GM19238 (cell line): Measurements from ENCODE around the gene METRN.
"Not testable (repeated sequence)": the region's sequence is repeated elsewhere in the genome, so short reads cannot be mapped to it uniquely, and the experiment has no call there.

Experiments used
- DNase-seq: peaks from one replicate; pipeline ENCODE4 v3.0.0; 2011; ENCODE audit warnings: low spot score; ENCODE audit not compliant: insufficient read length

METRN gene

DNA sequence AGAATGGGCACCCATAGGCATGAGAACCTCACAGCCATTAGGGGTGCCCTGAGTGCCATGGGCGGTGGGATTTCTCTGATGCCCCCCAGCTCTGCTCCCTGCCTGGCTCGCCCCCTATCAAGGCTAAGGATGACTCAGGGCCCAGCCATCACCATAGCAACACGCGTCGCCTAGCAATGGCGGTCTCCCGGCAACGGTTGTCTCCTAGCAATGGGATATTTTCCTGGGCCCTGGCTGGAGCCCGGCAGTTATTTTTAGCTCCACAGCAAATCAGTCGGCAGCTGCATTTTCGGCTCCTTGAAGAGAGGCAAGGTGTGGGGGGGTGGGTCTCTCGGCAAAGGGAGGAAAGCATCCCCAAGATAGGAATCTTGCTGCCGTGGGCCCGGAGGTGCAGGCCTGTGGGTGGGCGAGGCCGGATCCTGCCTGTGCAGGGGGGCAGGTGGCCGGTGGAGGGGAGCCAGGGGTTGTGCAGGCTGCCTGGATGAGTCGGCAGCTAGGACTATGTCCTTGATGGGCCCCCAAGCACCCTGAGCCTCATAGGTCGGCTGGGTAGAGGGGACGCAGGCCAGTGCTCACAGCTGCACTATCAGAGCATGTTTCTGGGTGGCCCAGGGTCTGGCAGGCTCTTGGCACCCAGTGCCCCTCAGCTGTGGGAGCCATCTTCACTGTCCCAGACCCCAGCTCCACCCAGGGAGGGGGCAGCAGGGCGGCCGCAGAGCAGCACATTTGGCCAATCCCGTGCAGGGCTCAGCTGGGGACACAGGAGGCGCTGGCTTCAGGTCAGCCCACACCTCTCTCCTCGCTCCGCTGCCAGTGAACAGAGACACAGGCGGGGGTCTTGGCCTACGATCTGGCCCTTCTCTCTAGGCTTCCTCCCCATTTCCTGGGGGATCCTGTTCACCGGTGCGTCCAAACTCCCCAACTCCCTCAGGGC lies 5.1 kb upstream of the METRN start:
- no peak for DNase-seq

- DNase-seq = no peak
Measured at GRCh38 chr16:710500-711075, 4.3 kb upstream of the METRN start.

GRCh38 chr16:711084-711483 lies 3.8 kb upstream of the METRN start:
- DNase-seq = no peak

DNA sequence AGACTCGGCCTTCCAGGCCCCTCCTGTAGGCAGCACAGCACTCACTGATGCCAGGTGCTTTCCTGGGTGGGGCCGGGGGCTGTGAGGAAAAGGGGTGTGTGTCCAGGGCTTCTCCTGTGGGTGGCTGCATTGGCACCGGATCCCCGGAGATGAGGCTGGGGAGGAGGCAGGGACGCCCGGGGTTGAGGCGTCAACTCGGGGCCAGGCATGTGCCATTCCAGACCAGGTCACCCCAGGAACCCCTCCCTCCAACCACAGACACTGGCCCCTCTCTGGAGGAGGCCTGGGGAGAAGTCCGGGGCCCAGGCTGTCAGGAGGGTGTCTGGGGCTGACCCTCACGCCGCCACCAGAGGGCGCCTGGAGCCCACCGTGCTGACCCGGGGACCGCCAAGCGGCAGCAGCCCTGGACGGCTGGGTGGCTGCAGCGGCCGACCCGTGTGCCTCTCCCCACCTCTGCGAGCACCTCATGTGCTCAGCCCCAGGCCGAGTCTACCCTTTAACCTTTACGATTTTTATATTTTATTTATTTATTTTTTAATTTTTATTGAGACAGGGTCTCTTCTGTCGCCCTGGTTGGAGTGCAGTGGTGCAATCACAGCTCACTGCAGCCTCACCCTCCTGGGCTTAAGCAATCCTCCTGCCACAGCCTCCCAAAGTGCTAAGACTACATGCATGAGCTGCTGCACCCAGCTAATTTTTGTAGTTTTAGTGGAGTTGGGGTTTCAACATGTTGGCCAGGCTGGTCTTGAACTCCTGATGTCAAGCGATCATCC lies 3.2 kb upstream of the METRN start:
- DNase-seq = peak; percentile 97

- DNase-seq = not testable (repeated sequence)
Measured at GRCh38 chr16:712740-713250, 2.1 kb upstream of the METRN start.

DNA sequence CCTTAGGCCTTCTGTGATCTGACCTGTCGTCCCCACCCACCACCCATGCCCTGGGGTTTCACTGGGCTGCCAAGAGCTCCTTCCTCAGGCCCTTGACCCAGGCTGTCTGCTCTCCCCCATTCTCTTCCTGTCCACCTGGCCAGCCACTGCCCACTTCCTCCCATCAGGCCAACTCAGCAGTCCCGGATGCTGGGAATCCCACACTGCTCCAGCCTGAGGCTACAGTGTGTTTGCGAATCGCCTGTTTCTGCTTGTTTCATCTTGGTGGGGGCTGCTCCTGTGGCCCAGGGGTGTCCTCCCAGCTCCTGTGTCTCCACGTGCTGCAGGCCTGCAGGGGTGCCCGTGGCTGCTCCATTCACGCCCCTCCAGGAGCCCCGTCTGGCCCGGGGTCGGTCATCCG lies 839 bp upstream of the METRN start:
- no peak for DNase-seq

DNA sequence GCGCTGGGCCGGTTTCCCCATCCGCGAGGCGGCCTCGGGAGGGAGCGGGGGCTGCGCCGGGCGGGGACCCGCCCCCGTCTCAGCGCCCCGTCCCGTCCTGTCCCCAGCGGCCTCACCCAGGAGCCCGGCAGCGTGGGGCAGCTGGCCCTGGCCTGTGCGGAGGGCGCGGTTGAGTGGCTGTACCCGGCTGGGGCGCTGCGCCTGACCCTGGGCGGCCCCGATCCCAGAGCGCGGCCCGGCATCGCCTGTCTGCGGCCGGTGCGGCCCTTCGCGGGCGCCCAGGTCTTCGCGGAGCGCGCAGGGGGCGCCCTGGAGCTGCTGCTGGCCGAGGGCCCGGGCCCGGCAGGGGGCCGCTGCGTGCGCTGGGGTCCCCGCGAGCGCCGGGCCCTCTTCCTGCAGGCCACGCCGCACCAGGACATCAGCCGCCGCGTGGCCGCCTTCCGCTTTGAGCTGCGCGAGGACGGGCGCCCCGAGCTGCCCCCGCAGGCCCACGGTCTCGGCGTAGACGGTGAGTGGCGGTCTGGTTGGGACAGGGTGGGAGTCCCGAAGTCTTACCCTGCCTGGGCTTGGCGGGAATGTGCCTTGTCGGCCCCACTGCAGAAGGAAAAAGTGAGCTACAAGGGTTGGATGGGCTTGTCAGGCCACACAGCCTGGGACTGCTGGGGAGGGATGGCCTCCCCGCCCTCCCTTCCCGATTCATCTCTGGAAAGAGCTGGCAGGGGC lies 720 bp downstream of the METRN start:
- no peak for DNase-seq

DNA sequence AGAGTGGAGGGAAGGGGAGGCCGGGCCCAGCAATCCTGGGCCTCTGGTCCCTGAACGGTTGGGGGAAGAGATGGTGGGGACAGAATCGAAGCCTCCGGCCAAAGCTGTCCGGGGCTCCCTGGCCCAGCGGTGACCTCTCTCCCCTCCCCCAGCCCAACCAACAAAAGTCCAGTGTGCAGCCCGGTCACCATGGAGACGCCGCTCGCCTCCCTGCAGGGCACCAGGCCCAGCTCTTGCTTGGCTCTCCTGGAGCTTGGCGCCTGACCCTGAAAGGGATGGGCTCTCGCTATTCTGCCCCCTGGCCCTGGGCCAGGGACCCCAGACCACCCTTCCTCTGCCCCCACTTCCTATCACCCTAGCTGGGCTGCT lies 1.3 kb downstream of the METRN start:
- no peak for DNase-seq

GRCh38 chr16:716768-717325 lies 1.9 kb downstream of the METRN start:
- DNase-seq = no peak

DNA sequence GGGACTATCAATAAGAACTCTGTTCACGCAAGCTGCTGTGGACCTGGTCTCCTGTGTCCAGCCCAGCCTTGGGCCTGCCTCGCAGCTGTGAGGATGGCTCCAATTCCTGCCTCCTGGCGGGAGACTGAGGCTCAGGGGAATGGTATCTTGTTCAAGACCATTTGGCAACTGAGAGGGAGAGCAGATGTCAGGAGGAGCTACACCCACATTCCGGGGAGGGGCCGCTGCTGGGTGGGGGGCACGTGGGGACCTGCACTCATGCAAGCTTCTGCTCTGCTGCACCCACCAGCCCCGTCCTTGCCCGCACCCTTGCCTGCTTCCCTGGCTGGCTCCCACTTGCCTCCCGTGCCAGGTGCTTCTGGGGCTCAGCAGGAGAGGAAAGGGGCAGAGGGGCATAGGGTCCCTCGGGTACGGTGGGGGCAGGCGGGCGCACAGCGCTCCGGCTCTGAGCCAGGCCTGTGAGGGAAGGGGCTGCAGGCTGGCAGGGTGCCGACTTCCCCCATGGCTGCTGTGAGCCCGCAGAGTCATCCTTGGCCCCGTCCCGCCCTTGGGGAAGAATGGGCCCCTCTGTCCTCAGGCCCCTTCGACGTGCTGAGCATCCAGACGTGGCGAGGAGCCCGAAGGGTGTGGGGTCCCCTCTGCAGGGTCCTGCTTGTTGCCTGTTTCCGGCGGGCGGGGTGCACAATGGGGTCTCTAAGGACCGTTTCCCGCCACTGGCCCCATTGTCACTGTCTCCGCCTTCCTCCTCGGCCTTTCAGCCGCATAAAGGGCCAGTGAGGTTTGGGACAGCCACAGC lies 2.7 kb downstream of the METRN start:
- DNase-seq = no peak

- no peak for DNase-seq
Measured at GRCh38 chr16:718389-718788, 3.5 kb downstream of the METRN start.

GRCh38 chr16:718922-719321 lies 4.0 kb downstream of the METRN start:
- DNase-seq = no peak

- no peak for DNase-seq
Measured at GRCh38 chr16:719815-720446, 5.0 kb downstream of the METRN start.

DNA sequence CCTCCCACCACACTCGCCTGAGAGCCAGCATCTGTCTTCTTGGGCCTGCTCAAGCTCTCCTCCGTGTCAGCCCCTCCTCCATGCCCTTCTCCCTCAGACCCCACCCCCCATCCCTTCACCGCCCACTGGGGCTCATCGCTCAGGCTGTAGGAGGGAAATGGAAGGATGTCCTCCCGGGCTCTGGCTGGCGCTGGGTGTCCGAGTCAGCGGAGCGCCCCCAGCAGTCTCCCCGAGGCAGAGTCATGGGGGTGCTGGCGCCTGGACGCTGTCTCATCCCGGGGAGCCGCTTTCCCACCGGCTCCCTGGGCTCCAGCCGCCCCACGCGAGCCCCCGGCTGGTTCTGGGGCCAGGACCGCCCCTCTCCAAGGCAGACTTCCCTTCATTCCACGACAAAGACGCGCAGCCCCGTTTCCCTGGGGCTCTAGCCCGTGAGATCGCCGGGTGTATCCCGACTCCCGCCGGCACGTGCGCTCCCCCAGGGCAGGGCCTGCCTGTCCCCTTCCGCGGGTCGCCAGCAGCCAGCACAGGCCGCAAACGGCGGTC lies 5.6 kb downstream of the METRN start:
- peak; percentile 82 for DNase-seq

GRCh38 chr16:720990-721764 lies 6.3 kb downstream of the METRN start, which contains the start of gene ANTKMT:
ANTKMT (plus strand) TSS chr16:721146; CDS start chr16:721275, 129 bp downstream.
- DNase-seq = peak; percentile 99

- DNase-seq = no peak
Measured at GRCh38 chr16:721765-722540, 7.0 kb downstream of the METRN start.

- DNase-seq = no peak
Measured at GRCh38 chr16:722835-723633, 8.1 kb downstream of the METRN start.
